Daoy (cell line): ENCODE results near the gene UEVLD. TPM values are rescaled to one million over a fixed set of nuclear protein-coding genes. Genes with fewer than 3 reads are reported as not detected.
A peak's percentile ranks its signal among the peaks of the same experiment; 100 is the strongest.
"Not testable (repeated sequence)": the region's sequence is repeated elsewhere in the genome, so short reads cannot be mapped to it uniquely, and the experiment has no call there.

Experiments
- DNase-seq: peaks from one replicate; pipeline ENCODE4 v3.0.0-alpha.2; 2015; ENCODE audit warnings: low read depth
- total RNA-seq: library from RNA; depleted of rRNA; stranded (reverse); fragments of >200 nt; shearing (Covaris generic); gene quantifications from 2 replicates; pipeline ENCODE4 v1.2.3, GENCODE V29; 2014; rRNA removed

Gene UEVLD
- total RNA-seq = 21.9 and 28.6 TPM in 2 replicates

GRCh38 chr11:18588297-18589252 is at the start of gene UEVLD:
Gene UEVLD (minus strand): TSS chr11:18588734. CDS start chr11:18588654, 80 bp downstream.
- DNase-seq = peak; percentile 90

- peak; percentile 99 for DNase-seq
Observed at GRCh38 chr11:18634140-18635032, 45.9 kb upstream of the UEVLD start, which contains the start of gene SPTY2D1. Gene SPTY2D1 (minus strand): TSS chr11:18634342. CDS start chr11:18634257, 85 bp downstream.

GRCh38 chr11:18633256-18634139 is 45.0 kb upstream of the UEVLD start:
- no peak for DNase-seq

GRCh38 chr11:18632841-18633240 is 44.3 kb upstream of the UEVLD start:
- DNase-seq = no peak

GRCh38 chr11:18624161-18624560 is 35.6 kb upstream of the UEVLD start:
- no peak for DNase-seq

GRCh38 chr11:18623707-18624106 is 35.2 kb upstream of the UEVLD start:
- DNase-seq = no peak

GRCh38 chr11:18618342-18619025 is 29.9 kb upstream of the UEVLD start:
- no peak for DNase-seq

GRCh38 chr11:18617688-18618341 is 29.3 kb upstream of the UEVLD start:
- DNase-seq = no peak

- no peak for DNase-seq
Observed at GRCh38 chr11:18615628-18616392, 27.3 kb upstream of the UEVLD start.

GRCh38 chr11:18614667-18615066 is 26.1 kb upstream of the UEVLD start:
- no peak for DNase-seq

- no peak for DNase-seq
Observed at GRCh38 chr11:18612394-18612793, 23.9 kb upstream of the UEVLD start.

GRCh38 chr11:18611196-18611595 is 22.7 kb upstream of the UEVLD start:
- no peak for DNase-seq

- DNase-seq = no peak
Observed at GRCh38 chr11:18608376-18608775, 19.8 kb upstream of the UEVLD start.

GRCh38 chr11:18600915-18601569 is 12.5 kb upstream of the UEVLD start:
- no peak for DNase-seq

GRCh38 chr11:18599739-18600230 is 11.3 kb upstream of the UEVLD start, which contains the start of gene MISFA:
Gene MISFA (plus strand): TSS chr11:18599789. CDS start chr11:18599929, 140 bp downstream.
- no peak for DNase-seq

- DNase-seq = no peak
Observed at GRCh38 chr11:18594999-18595749, 6.6 kb upstream of the UEVLD start.

- not testable (repeated sequence) for DNase-seq
Observed at GRCh38 chr11:18594088-18594487, 5.6 kb upstream of the UEVLD start.

- DNase-seq = no peak
Observed at GRCh38 chr11:18590571-18590970, 2.0 kb upstream of the UEVLD start.
